ENCODE measurements around the gene EXOSC9.

DNA sequence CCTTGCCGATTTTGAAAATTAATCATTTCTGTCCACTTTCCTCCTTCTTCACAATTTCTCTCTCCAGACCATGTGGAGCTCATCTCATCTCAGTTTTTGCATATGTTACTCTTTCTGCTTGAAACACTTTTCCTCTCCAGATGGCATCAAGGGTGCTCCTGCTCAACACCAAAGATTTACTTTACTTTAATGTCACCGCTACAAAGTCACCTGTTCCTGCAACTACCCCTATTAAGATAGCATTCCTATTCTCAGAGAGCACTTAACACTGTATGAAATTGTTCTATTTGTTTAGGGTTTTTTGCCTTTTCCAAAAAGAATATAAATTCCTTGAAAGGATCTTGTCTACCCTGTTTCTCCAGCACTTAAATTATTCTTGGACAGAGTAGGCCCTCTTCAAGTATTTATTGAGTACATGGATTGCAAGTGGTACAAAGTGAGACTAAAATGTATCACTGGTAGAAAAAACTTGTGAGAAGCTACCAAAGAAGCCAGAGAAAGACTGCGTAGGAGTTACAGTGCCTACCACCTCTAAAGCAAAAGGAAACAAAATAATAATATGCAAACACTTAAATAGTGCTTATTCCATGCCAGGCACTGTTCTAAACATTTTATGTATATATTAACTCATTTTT lies 1.1 kb upstream of the EXOSC9 start:
- TF ChIP-seq EZH2 (IDR thresholded peaks at IDR 0.05; ENCODE audit: insufficient read depth, poor library complexity, severe bottlenecking) (no peak), EZH2phosphoT487 (IDR thresholded peaks at IDR 0.05; ENCODE audit: insufficient read depth, low read depth) (no peak)

Data from GM23248 (cell line).